ENCODE data around the gene TRPC4AP.

The TRPC4AP gene

DNA sequence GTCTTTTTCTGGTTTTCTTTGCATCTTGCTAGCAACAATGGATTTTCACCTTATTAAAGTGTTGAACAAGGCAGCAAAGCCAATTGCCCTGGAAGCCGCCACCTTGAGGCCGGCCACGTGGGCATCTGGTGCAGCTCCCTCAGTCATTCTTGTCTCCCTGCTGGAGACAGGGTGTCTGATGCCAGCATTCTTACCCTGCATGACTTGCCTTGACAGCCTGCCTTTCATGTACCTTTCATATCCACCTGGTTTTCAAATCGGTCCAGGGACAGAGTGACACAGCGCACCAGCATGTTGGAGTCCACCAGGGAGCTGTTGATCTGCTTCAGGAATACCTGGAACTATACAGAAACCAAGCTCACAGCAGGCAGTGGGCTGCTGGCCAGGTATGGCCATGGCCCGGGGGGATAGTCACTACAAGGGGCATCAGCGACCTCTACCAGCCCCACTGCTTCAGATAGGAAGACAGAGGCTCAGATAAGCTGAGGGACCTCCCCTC, 87.1 kb downstream of the TRPC4AP start:
- no peak for DNase-seq (ENCODE audit: low read depth)
- TF ChIP-seq, protein P1, sequence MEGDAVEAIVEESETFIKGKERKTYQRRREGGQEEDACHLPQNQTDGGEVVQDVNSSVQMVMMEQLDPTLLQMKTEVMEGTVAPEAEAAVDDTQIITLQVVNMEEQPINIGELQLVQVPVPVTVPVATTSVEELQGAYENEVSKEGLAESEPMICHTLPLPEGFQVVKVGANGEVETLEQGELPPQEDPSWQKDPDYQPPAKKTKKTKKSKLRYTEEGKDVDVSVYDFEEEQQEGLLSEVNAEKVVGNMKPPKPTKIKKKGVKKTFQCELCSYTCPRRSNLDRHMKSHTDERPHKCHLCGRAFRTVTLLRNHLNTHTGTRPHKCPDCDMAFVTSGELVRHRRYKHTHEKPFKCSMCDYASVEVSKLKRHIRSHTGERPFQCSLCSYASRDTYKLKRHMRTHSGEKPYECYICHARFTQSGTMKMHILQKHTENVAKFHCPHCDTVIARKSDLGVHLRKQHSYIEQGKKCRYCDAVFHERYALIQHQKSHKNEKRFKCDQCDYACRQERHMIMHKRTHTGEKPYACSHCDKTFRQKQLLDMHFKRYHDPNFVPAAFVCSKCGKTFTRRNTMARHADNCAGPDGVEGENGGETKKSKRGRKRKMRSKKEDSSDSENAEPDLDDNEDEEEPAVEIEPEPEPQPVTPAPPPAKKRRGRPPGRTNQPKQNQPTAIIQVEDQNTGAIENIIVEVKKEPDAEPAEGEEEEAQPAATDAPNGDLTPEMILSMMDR (IDR thresholded peaks at IDR 0.05; ENCODE audit: low read depth, low read length, missing control alignments) = no peak
- no peak overlapping the region for H3K4me3 ChIP-seq (ENCODE audit: low read depth, low read length)

DNA sequence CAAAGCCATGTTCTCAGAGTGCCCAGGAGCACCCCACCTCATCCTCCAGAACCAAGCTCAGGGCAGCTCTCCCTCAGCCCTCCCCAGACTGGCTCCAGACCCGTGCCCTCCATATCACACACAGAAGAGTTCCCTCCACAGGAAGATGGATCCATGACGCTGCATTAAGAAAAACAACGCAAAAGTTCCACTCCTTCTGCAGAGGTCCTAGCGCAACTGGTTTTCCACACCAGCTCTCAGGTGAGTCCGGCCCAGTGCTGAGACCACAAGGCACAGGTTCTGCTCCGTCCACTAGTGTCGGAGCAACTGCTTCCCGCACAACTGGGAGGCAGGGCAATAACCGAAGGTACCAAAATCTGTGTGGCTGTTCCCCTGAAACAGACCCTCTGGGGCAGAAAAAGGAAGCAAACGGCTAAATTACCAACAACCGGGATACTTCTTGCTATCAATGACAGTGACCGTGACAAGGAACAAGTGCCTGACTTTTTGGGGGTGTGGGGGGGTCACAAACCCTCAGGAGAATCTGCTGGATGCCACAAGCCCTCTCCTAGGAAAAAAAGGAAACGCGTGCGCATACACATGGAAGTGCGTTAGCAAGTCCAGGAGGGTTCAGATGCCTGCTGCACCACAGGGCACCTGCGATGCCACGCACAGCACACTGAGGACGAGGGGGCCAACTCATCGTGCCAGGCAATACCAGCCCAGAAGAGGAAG, 87.7 kb downstream of the TRPC4AP start:
- no peak overlapping the region for H3K4me3 ChIP-seq (ENCODE audit: low read depth, low read length)
- no peak for DNase-seq (ENCODE audit: low read depth)
- TF ChIP-seq, protein P1 (IDR thresholded peaks at IDR 0.05; ENCODE audit: low read depth, low read length, missing control alignments) = no peak

DNA sequence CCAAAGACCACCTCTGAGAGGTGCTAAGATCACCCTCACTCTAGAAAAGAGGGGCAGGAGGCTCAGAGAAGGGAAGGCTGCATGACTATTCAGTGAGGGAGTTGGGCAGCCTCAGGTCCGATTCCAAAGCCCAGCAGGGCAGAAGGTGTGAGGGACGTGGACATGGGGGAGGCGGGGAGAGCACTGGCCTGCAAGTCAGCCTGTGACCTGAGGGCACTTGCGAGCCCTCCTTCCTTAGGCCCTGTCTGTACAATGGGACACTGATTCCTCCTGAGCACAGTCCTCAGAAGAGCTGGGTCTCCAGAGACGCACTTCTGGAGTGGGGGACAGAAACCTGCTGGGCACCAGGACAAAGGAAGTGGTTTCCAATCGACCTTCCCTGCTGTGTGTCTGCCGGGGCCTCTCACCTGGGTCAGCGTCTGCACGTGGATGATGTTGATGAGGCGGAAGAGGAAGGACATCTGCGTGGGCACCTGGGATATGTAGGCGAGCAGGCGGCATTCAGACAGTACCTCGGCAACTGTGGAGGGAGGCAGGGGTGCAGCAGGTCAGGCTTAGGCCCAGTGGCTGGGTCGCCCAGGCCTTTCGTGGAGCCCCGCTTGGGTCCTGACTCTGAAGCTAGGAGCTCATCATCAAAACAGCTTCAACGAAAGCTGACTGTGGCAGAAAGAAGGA, 88.4 kb downstream of the TRPC4AP start:
- TF ChIP-seq, protein P1 (IDR thresholded peaks at IDR 0.05; ENCODE audit: low read depth, low read length, missing control alignments) = no peak
- no peak overlapping the region for H3K4me3 ChIP-seq (ENCODE audit: low read depth, low read length)
- DNase-seq (ENCODE audit: low read depth) = no peak

DNA sequence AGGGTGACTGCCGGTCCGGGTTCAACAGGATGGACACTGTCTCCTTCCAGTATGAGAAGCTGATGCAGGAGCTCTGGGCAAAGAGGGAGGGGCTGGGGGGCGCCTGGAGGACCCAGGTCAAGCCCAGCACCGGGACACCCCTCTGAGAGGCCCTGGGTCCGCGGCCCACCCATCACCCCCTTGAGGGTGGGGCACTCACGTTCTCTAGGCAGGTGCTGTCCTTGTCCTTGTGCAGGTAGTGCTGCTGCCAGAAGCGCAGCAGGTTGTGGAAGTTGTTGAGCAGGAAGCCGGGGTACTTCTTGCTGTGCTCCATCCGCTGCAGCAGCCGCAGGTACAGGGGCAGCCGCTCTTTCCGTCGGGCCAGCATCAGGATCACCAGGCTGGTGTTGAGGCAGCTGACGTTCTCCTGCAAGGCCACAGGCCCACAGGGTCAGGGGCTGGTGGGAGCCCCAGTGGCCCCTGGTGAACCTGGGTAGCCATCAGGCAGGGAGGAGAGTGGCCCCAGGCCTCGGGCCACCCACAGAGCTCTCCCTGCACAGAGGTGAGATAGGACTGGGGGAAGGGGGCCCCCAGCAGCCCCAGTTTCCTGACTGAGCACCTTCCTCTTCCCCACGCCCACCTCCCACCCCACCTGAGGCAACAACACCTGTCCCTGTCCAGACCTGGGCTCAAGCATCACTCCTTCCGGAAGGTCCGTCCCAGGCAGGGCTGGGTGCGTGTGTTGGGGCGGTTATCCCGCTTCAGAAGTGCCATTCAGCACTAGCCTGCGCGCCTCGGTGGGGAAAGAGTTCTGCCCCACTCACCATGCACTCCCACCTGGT, 89.2 kb downstream of the TRPC4AP start:
- no peak overlapping the region for H3K4me3 ChIP-seq (ENCODE audit: low read depth, low read length)
- DNase-seq (ENCODE audit: low read depth) = no peak
- TF ChIP-seq, protein P1 (IDR thresholded peaks at IDR 0.05; ENCODE audit: low read depth, low read length, missing control alignments) = no peak

DNA sequence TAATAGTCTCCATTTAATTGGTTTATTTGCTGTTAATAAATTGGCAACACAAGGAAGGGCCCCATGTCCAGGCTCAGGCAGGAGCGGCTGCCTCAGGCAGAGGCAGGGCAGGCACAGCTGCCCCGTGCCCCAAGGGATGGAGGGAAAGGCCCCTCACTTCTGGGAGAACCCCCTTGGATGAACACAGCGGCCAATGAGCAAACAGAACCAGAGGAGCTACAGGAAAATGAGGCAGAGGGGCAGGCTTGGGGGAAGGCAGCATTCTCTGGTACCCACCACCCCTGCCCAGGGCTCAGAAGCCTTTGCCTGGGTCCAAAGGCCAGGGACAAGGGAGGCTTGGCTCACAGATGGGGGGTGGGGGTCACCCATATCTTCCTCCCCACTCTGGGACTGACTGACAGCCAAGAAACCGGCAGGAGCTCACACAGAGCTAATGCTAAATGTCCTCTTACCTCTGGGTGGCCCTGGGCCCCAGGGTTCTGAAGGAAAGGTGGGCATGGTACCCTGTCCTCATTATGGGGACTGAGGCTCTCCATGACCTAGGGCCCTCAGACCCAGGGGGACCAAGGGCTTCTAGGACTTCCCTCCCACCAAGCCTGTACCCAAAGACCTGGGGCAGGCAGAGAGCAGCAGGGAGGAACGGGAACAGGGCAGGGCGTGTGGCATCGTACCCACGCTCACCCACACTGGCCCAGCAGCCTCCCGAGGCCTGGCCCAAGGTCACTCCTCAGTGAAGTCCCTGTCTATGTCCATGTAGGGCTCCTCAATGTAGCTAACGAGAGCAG, 90.0 kb downstream of the TRPC4AP start:
- TF ChIP-seq, protein P1 (IDR thresholded peaks at IDR 0.05; ENCODE audit: low read depth, low read length, missing control alignments) = no peak
- no peak overlapping the region for H3K4me3 ChIP-seq (ENCODE audit: low read depth, low read length)
- no peak for DNase-seq (ENCODE audit: low read depth)

DNA sequence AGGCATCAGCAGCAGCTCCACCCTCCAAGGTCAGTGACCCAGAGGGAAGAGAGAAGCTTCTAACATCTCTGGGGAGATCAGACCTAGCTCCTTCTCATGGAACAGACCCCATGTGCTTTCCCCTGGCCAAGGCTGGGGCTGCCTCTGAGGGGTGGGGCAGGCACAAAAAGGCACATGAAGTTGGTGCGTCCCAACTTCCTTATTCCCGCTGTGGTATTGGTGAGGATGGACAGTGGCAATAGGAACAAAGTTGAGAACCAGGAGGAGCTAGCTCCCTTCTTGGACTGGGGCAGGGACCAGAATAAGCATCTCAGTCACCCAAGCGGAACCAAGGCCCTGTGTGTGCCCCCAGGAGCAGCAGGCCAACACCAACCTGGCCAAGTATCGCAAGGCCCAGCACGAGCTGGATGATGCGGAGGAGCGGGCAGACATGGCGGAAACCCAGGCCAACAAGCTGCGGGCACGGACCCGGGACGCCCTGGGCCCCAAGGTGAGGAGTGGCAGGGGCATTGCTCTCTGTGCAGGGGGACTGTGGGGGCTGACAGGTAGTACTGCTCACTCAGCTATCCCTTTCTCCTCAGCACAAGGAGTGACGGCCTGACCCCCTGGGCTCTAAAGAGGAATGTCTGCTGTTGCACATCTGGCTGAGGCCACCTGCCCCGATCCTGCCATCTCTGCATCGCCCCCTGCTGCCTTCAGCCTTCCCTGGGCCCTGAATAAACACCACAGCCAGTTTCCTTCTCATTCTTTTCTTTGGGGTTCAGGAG, 90.8 kb downstream of the TRPC4AP start:
- TF ChIP-seq, protein P1 (IDR thresholded peaks at IDR 0.05; ENCODE audit: low read depth, low read length, missing control alignments) = no peak
- H3K4me3 ChIP-seq (ENCODE audit: low read depth, low read length) = no peak overlapping the region
- DNase-seq (ENCODE audit: low read depth) = no peak

Measured in GM12864 (cell line).